Measurements from ENCODE around the gene MVB12B.
A peak's percentile ranks its signal among the peaks of the same experiment; 100 is the strongest.

The MVB12B gene

GRCh38 chr9:126508171-126508591, 181.6 kb downstream of the MVB12B start:
- DNase-seq = no peak

- DNase-seq = no peak
These were observed 182.3 kb downstream of the MVB12B start for GRCh38 chr9:126508928-126509327.

GRCh38 chr9:126509718-126510117, 183.1 kb downstream of the MVB12B start:
- DNase-seq = no peak

- DNase-seq = no peak
These were observed 183.9 kb downstream of the MVB12B start for GRCh38 chr9:126510564-126510963.

GRCh38 chr9:126511411-126511810, 184.8 kb downstream of the MVB12B start:
- no peak for DNase-seq

- no peak for DNase-seq
These were observed 186.8 kb downstream of the MVB12B start for GRCh38 chr9:126513159-126514036.

GRCh38 chr9:126514037-126514821, 187.6 kb downstream of the MVB12B start:
- peak; percentile 50 for DNase-seq

- no peak for DNase-seq
These were observed 188.6 kb downstream of the MVB12B start for GRCh38 chr9:126515001-126515872.

- no peak for DNase-seq
These were observed 189.4 kb downstream of the MVB12B start for GRCh38 chr9:126515873-126516505.

- DNase-seq = no peak
These were observed 189.9 kb downstream of the MVB12B start for GRCh38 chr9:126516561-126516935.

- DNase-seq = peak; percentile 85
These were observed 190.6 kb downstream of the MVB12B start for GRCh38 chr9:126516936-126517832.

- DNase-seq = peak; percentile 22
These were observed 191.3 kb downstream of the MVB12B start for GRCh38 chr9:126517833-126518356.

- DNase-seq = no peak
These were observed 192.1 kb downstream of the MVB12B start for GRCh38 chr9:126518763-126519162.

GRCh38 chr9:126519660-126520420, 193.2 kb downstream of the MVB12B start:
- no peak for DNase-seq

- no peak for DNase-seq
These were observed 193.8 kb downstream of the MVB12B start for GRCh38 chr9:126520453-126520852.

- no peak for DNase-seq
These were observed 194.5 kb downstream of the MVB12B start for GRCh38 chr9:126521089-126521488.

GRCh38 chr9:126521551-126521950, 194.9 kb downstream of the MVB12B start:
- no peak for DNase-seq

GRCh38 chr9:126521976-126522590, 195.5 kb downstream of the MVB12B start:
- DNase-seq = no peak

- no peak for DNase-seq
These were observed 196.2 kb downstream of the MVB12B start for GRCh38 chr9:126522612-126523356.

Measured in fibroblast of skin of abdomen (primary cell).